GM19463 (cell line): ENCODE results near the gene DYNLT5.
"Not testable (repeated sequence)": the region's sequence is repeated elsewhere in the genome, so short reads cannot be mapped to it uniquely, and the experiment has no call there.

Experiments used
- ATAC-seq: cut with Tn5 transposase; IDR thresholded peaks from one replicate; pipeline ENCODE4 v1.9.1; 2021; ENCODE audit warnings: mild to moderate bottlenecking, moderate library complexity; ENCODE audit not compliant: unreplicated experiment

Gene DYNLT5, protein sequence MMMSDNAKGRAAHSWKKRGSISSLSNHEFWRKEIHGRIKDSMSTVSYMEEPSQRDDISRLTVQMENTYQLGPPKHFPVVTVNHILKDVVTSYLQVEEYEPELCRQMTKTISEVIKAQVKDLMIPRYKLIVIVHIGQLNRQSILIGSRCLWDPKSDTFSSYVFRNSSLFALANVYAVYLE

DNA sequence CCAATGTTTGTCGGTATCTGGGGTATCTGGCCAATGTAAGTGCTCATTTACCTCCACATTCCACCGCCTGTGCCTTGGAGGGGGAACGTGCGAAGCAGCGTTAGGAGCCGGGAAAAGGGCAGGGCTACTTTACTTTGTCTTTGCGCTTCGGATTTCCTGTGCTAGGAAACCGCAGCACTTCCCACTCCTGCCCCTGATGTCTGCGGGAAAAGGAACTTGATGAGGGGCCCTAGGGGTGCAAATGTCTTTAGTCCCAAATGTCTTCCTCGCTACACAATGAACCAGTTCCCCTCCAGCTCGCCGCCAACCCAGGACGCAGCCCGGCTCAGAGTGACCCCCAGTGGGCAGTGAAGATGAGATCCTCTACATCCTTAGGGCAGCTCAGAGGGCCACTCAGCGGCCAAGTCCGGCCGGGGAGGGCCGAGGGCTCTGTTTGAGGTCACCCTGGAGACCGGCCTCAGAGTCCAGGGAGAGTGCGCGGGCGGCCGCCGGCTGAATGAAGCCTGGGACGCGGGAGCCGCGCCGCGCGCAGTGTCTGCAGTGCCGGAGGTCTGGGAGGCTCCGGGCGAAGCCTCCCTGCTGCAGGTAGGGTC, at the start of gene DYNLT5:
Gene DYNLT5, plus strand, starts transcription at position 460 of the 593 bp plus-strand sequence. CDS start 2,200 bp downstream, outside the sequence.
- ATAC-seq = peak; percentile 69

DNA sequence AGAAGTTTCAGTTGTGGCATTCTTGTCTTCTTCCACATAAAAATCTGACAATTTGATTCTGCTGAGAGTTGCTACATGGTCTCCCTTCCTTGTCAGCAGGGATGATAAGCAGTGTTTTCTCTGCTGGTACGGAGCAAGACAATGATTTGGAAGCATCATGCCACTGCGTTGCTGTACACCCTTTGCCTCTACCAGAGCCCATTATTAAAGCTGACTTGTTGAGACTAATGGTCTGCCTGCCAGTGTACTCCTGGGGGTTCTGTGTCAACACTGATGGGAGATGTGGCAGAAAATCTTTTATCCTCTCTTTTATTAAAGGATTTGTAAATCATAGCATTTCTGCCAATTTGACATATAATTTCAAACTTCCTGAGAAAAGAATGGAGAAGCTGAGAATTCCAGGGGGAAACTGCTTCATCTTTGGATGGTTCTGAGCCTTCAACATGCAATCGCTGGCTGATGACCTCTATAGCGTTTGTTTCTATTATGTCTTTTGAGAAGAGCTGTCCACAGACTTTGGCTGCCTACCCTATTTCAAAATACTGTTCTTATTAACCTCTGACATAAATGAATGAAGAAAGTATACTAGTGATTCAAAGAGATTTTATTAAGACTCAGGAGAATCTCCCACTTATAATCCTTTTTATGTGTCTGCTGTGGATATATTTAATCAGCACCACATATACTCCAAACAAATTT, 47.9 kb upstream of the DYNLT5 start:
- no peak for ATAC-seq

DNA sequence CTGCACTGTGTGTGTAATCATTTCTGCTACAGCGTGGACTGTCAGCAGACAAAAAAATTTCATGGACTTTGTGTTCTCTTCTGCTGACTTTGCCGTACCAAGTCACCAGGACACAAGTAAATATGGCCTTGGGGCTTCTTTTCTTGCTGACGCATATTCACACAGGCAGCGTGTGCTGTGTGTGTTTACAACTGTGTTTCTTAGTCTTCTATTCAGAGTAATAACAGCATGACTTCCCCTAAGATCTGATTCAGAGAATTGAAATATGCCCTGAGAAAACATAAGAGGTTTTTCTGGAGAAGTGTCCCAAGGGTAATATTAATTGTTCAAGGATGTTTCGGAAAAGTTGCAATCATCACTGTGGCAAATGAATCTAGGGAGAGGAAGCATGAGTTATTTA, 47.1 kb upstream of the DYNLT5 start:
- no peak for ATAC-seq

DNA sequence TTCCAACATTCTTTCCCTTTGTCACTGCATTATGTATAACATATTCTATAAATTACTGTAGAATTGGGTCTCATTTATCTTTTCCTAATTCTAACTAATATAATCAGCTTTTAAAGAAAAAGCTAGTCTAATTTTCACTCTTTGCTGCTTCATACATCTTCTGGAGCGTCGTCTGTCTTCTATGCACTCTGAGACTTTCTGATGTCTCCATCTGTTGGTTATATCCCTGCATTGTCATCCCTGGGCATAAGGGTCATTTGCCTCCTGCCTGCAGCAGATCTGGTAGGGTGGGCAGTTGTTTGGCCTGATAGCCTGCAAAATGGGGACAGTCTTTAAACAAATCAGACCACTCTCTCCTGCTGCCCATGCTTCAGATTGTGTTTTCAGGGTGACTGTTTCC, 40.8 kb upstream of the DYNLT5 start:
- ATAC-seq = no peak

DNA sequence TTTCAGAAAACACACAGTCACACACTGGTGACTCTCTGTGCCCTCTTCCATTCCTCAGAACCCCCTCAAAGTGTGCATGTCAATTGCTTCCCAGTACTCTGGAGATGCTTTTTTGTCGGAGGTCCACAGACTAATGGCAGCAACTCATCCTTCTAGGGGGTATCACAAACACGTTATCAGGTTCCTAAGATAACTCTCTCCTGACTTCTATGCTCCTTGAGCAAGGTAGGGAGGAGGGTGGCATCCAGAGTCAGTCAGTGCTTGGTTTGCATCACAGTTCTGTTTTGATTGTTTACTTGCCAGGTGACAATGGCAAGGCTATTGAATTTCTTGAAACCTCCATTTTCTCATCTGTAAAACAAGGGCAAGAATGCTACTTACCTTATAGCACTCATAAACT, 39.4 kb upstream of the DYNLT5 start:
- no peak for ATAC-seq

DNA sequence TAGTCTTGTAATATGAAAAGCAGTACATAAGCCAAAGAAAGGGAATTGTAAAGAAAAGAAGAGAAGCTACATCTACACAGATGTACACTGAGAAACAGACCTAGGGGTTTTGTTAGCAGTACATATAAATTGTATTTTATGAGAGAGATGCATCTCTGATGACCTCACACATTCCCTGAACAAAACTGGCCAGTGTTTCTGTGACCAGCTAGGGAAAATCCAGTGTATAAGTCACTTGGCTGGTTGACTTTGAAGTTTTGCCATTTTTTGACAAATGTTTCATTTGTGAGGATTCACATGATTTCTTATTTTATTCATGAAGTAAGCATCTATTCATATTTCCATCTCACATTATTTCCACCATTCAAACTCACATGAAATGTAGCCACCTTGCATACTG, 28.3 kb upstream of the DYNLT5 start:
- ATAC-seq = no peak

DNA sequence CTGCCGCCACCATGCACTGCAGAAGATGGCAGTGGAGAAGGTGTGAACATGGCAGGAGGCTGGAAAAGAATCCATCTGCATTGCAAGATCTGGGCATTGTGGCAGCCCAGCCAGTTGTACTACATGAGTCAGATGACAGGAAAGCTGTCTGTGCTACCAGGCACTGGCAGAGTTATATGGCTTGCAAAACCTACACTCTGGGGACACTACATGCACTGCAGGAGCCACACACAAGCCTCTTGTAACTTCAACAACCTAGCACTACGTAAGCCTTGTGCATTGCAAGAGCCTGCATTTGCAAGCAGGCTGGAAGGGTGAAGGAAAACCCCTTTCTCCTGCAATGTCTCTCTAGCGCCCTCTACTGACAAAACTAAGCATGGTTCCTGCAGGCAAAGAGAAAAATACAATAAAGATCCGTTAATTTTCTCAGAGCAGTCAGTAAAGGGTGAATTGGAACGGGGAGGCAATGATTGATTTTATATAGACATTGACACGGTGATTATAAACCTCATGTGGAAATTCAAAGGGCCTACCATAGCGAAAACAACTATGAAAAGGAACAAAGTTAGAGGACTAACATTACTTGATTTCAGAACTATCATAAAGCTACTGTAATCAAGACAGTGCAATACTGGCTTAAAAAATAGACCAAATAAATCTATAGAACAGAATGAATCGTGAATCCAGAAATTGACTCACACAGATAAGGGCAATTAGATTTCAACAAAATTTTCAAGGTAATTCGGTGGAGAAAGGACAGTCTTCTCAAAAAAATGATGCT, 26.2 kb upstream of the DYNLT5 start:
- ATAC-seq = peak; percentile 75

DNA sequence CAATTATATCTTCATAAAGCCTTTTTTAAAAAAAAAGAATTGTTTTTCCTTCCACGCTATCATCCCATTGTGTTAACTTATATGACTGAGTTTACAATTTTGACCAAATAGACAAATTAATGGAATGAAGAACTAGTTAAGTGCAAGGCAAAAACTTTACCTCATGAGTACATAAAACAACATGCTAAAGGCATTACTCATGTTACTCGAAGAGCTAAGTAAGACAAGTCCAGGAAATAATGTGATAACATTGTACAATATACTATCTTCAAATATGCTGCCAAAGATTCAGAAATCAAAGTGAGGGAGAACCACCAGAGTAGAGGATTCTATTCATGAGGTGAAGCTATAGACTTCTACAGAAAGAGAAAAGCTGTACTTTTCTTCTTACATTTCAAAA, 24.2 kb upstream of the DYNLT5 start:
- ATAC-seq = no peak

DNA sequence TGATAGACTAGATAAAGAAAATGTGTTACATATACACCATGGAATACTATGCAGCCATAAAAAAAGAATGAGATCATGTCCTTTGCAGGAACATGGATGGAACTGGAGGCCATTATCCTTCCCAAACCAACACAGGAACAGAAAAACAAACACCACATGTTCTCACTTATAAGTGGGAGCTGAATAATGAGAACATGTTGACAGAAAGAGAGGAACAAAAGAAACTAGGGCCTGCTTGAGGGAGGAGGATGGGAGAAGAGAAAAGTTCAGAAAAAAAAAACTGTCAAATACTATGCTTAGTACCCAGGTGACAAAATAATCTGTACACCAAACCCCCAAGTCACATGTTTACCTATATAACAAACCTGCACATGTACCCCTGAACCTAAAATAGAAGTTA, 23.5 kb upstream of the DYNLT5 start:
- not testable (repeated sequence) for ATAC-seq

DNA sequence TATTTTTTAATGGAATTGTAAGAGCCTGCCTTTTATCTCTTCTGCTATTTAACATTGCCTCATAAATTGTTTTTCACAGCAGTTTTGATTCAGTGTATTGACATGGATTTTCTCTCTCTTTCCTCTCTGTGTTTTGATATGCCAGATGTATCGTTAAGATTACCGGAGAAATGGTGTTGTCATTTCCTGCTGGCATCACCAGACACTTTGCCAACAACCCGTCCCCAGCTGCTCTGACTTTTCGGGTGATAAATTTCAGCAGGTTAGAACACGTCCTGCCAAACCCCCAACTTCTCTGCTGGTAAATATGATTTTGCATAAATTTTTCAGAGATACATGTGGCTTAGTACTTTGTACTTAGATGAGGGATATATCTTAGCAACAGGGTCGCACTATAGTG, 23.1 kb upstream of the DYNLT5 start:
- no peak for ATAC-seq

DNA sequence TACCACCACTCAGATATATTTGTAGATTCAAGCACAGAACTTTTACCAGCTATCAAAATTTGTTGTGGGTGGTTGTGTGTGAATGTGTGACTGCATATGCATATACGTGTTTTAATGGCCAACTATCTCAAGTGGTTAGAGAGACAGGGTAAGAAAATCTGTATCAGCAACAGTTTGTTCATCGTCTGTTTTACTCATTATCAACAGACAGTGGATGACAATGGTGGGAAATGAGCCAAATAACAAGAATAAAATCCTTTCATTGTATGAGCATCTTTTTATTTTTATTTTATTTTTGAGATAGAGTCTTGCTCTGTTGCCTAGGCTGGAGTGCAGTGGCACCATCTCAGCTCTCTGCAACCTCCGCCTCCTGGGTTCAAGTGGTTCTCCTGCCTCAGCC, 22.7 kb upstream of the DYNLT5 start:
- no peak for ATAC-seq

DNA sequence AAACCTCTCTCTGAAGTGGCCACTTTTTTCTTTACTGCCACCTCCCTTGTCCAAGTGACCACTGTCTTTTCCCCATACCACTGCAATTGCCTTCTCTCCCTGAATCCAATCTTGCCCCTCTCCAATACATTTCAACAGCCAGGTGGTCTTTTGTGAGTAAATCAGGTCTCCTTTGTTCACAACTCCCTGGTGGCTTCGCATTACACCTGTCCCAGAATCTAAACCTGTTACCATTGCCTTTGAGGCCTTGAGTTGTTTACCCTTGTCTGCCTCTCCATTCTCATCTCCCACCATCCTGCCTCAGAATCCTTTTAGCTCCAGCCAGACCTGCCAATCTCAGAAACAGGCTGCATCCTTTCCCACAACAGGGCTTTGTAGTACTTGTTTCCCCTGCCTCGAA, 21.8 kb upstream of the DYNLT5 start:
- no peak for ATAC-seq

DNA sequence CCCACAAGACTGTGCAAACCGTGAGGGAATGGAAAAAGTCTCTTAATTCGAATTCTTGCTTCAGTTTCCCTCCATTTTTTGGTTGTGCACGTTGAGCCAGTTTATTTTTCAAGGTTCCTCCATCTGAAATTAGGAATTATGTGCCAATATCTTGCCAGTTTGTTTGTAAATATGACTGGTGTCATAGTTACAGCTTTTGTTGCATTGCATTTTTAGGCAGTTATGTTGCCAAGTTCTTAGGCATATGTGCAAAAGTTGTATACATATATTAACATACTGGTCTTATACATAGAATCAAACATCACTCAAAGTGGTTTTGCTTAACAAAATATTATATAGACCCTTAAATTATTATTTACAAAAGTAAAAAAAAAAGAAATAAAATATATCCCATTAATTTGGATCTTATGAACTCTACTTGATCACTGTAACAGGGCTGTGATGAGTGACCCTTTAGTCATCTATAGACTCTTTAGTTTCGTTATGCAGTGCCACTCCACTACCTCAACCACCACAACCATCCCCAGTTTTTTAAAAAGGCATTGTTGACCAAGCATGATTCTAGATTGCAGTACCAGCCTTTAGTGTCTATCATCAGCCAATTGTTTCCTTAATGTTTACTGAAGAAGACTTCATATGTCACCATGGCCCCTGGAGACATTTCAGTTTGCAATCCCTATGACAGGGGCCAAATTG, 20.9 kb upstream of the DYNLT5 start:
- peak; percentile 66 for ATAC-seq

DNA sequence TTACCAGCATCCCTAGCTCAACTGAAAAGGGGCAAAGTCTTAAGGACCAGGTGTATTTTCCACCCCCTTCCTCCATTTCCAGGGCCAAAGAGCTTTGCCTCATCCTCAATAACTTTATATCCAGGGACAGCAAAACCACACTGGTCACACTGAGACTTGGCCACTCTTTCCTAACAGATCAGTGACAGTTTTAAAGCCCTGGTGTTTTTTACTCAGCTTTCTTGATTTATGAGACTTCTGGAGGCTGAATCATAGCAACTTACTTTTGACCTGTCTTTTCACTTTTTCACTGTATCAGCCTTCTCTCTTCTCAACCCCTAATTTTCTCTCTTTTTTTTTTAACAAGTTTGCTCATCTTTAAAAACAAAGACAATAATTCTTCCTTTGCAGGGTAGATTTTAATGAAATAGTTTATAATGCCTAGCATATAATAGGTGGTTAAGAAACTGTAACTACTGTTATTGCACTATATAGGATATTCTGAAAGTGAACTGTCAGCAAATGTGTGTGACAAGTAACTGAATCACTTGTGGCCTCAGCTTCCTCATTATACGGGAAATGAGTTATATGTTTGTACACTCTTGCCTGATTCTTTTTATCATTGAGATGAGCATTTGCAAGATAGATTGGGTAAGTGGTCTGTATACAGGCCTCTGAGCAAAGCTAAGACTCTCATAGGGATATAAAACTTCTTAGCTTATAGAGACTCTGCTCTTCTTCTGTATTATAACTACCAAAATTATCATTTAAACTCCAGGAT, 19.7 kb upstream of the DYNLT5 start:
- peak; percentile 56 for ATAC-seq

DNA sequence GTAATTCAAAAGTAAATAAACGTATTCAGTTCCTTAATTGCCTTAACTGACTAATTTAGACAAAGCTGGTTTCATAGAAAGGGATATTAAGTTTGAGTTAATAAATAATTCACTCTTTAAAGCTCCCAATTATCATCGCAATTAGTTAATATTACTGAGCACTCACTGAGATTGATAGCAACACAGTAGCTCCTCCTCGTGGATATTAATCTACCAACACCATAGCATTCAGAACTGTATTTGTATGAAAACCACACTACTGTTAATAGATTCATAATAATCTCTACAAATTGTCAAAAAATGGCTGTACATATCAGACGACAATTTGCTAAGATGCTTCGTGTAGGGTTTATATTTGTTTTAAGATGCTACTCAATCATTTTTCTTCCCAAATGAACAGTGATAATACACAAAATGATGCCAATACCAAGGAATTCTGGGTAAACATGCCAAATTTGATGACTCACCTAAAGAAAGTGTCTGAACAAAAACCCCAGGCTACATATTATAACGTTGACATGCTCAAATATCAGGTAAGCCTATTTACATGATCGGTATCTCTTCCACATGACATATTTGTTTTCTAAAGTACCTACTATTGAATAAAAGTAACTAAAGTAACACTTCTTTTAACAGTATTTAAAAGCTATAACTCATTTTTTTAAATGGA, 18.8 kb upstream of the DYNLT5 start:
- ATAC-seq = no peak

DNA sequence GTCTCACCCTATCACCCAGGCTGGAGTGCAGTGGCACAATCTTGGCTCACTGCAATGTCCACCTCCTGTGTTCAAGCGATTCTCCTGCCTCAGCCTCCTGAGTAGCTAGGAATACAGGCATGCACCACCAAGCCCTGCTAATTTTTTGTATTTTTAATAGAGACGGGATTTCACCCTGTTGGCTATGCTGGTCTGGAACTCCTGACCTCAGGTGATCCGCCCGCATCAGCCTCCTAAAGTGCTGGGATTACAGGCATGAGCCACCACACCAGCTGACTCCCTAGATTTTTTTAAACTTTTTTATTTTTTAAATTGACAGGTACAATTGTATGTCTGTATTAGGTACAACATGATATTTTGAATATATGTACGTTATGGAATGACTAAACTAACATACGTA, 17.7 kb upstream of the DYNLT5 start:
- ATAC-seq = not testable (repeated sequence)

DNA sequence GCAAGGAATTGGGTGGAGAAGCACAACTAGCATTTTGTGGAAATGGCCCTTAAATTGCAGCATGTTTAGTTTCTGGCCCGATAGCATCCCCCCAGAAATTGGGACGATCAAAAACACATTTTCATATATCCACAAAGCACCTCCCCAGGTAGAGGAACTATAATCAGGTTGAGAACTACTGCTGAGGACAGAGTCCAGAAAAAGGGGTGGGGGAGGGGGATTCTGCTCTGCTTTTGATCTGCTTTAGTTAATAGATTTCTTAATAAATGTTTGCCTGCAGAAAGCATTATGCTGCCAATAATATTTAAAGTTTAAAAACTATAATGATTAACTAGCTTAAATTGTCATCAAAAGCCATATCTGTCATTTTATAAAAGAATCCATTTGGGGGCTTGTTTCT, 14.4 kb upstream of the DYNLT5 start:
- no peak for ATAC-seq

DNA sequence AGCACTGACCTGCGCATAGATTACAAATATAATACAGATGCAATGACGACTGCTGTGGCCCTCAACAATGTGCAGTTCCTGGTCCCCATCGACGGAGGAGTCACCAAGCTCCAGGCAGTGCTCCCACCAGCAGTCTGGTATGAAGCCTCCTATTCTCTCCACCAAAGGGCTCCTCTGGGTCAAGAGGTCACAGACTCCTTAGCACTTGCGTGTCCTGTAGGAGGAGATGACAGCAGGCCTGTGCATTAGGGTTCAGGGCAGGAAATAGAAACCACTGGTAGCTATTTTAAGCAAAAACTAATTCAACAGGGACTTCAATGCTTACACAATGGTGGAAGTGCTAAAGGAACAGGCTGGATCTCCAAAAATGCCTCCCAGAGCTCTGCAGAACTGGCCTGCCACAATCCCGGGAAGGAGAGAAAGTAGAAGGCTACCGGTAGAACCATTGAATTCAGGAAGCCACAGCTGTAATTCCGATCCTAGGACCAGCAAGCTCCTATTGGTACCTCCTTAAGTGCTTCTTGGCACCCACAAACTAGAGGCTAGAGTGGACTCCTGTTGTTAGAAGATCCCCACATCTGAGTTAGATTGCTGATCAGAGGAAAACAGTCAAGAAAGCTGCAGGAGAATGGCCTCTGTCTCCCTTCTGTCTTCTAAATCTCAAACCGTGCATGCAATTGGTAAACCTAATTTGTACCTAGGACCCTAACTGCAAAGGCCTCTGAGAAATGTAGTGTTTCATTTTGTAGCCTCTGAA, 12.7 kb upstream of the DYNLT5 start:
- ATAC-seq = peak; percentile 86

DNA sequence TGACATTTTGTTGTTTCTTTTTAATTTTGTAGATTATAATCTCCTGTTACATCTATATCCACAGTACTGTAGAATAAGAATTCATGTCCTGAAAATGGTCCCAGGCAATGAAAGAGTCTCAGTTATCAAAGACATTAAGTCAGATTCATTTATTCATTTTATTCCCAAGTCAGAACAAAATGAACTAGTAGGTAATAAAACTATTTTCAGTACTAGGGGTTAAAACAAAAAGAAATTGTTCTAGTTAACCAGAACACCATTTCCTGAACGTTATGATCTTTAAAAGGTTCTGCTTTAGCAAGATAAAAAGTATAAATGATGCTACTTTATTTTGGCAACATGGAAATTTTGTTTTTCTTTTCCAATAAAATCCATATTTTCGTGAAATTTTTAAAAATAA, 6.8 kb upstream of the DYNLT5 start:
- no peak for ATAC-seq
